Measurements from ENCODE around the gene PRDM11. TPM values are rescaled to one million over a fixed set of nuclear protein-coding genes. Genes with fewer than 3 reads are reported as not detected.
A peak's percentile ranks its signal among the peaks of the same experiment; 100 is the strongest.

Gene PRDM11
- total and polyA plus RNA-seq, 2 donors from 2014 or later: 2.9 to 22.5 TPM

DNA sequence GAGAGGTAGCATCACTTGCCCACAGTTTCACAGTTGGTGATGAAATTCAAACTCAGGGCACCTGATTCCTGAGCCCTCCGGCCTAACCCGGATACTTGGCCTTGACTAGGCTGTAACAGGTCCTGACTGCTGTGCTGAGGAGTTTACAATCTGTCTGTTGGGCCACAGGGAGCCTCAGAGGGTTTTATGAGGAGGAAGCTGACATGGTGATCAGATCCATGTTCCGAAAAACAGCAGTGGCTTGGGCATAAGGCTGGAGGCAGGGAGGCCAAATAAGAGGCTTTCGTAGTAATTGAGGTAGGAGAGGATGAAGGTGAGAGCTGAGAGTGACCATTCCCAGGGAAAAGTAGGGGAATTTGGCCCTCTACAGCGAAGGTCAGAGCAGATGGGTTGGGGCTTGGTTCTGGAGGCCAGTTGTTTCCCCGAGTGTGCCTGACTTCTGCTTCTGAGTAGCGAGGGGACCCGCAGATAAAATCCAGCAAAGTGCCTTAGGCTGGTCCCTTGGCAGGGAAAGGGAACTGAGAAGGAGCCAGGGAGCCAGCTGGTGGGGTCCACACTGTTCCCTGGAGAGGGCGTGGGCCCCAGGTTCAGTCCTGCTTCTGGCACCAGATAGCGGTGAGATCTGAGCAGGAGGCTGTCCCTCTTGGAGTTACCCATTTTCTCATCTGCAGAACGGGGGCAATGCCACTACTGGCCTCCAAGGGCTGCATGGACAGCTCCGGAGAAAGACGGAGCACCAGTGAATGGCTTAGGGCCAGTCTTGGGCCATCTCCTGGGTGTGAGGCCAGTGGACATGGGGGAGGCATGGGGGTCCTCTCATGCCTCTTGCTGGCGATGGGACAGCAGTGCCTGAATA is 6.5 kb downstream of the PRDM11 start:
- Histone ChIP-seq H3K4me3 (ENCODE audit: low read length in 3 of 3) (no peak overlapping the region), H3K27me3 (ENCODE audit: control insufficient read depth, insufficient read depth, low read length) (no peaks in the 10 kb centered on the region), H3K4me1 (ENCODE audit: control insufficient read depth in 2 of 3, insufficient read depth in 2 of 3, low read depth in 1 of 3, low read length in 3 of 3) (peaks cover 0 to 26% (median 16%) of the 10 kb centered on the region in 3 donors), H3K9ac (ENCODE audit: low read length in 3 of 3) (no peak overlapping the region), H3K36me3 (ENCODE audit: control insufficient read depth in 2 of 3, insufficient read depth in 3 of 3, low read length in 3 of 3) (no peaks in the 10 kb centered on the region), H3K9me3 (ENCODE audit: control insufficient read depth in 2 of 3, insufficient read depth in 1 of 3, low read length in 3 of 3) (no peaks in the 10 kb centered on the region), H3K27ac (ENCODE audit: low read depth in 2 of 2, low read length in 2 of 2) (no peak overlapping the region)
- intact Hi-C loops (cut with DNase I): no loop called here
- DNase-seq: peak in 1 of 5 donors; percentile 6
- no peak for FAIRE-seq
- TF ChIP-seq, protein P1, sequence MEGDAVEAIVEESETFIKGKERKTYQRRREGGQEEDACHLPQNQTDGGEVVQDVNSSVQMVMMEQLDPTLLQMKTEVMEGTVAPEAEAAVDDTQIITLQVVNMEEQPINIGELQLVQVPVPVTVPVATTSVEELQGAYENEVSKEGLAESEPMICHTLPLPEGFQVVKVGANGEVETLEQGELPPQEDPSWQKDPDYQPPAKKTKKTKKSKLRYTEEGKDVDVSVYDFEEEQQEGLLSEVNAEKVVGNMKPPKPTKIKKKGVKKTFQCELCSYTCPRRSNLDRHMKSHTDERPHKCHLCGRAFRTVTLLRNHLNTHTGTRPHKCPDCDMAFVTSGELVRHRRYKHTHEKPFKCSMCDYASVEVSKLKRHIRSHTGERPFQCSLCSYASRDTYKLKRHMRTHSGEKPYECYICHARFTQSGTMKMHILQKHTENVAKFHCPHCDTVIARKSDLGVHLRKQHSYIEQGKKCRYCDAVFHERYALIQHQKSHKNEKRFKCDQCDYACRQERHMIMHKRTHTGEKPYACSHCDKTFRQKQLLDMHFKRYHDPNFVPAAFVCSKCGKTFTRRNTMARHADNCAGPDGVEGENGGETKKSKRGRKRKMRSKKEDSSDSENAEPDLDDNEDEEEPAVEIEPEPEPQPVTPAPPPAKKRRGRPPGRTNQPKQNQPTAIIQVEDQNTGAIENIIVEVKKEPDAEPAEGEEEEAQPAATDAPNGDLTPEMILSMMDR (IDR thresholded peaks at IDR 0.05; ENCODE audit: borderline replicate concordance, extremely low read depth, insufficient read depth): no peak

DNA sequence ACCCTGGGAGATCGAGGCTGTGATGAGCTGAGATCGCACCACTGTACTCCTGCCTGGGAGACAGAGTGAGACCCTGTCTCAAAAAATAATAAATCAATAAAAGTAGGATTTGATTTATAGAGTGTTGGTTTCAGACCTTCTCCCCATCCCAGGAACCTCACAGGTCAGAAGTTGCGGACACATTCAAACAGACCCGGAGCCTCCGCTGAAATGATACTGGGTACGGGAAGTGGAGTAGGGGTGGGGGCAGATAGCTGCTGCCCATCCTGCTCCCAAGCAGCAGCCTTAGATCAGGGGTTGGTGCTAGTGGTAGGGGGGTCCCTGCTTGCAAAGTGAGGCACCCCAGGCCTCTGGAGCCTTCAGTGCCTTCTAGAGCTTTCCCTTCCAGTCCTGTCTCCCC is 7.8 kb downstream of the PRDM11 start:
- Histone ChIP-seq H3K27me3 (ENCODE audit: control insufficient read depth, insufficient read depth, low read length) (no peaks in the 10 kb centered on the region), H3K36me3 (ENCODE audit: control insufficient read depth in 2 of 3, insufficient read depth in 3 of 3, low read length in 3 of 3) (no peaks in the 10 kb centered on the region), H3K27ac (ENCODE audit: low read depth in 2 of 2, low read length in 2 of 2) (no peak overlapping the region), H3K4me3 (ENCODE audit: low read length in 3 of 3) (no peak overlapping the region), H3K9ac (ENCODE audit: low read length in 3 of 3) (no peak overlapping the region), H3K4me1 (ENCODE audit: control insufficient read depth in 2 of 3, insufficient read depth in 2 of 3, low read depth in 1 of 3, low read length in 3 of 3) (peaks cover 2 to 27% (median 15%) of the 10 kb centered on the region in 3 donors), H3K9me3 (ENCODE audit: control insufficient read depth in 2 of 3, insufficient read depth in 1 of 3, low read length in 3 of 3) (no peaks in the 10 kb centered on the region)
- DNase-seq (no peak), FAIRE-seq (no peak)
- intact Hi-C loops (cut with DNase I): no loop called here
- TF ChIP-seq, protein P1 (IDR thresholded peaks at IDR 0.05; ENCODE audit: borderline replicate concordance, extremely low read depth, insufficient read depth): no peak

DNA sequence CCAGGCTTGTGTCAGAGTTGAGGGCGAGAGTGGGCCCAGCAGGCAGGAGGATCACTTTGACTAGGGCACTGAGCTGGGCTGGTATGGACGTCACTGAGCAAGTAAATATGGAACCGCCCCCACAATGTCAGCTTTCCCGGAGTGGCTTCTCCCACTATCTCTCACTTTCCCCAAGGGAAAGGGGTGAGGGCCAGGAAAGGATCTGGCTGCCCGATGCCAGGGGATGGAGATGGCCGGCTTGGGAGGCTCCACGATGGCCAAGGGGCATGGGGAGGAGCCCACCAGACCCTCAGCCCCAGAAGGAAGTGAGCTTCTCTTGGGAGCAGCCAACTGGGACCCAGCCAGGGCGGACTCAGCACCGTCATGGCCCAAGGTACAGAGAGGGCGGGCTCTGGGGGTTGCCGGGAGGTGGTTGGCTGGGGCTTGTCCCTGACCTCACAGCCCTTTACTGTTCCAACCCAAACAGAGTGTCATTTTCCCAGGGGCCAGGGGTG is 8.7 kb downstream of the PRDM11 start:
- H3K36me3 ChIP-seq (ENCODE audit: control insufficient read depth in 2 of 3, insufficient read depth in 3 of 3, low read length in 3 of 3): no peaks in the 10 kb centered on the region
- no peak for FAIRE-seq
- H3K9me3 ChIP-seq (ENCODE audit: control insufficient read depth in 2 of 3, insufficient read depth in 1 of 3, low read length in 3 of 3): no peaks in the 10 kb centered on the region
- no peak overlapping the region for H3K9ac ChIP-seq (ENCODE audit: low read length in 3 of 3)
- no peak for DNase-seq
- no peak overlapping the region for H3K4me3 ChIP-seq (ENCODE audit: low read length in 3 of 3)
- H3K4me1 ChIP-seq (ENCODE audit: control insufficient read depth in 2 of 3, insufficient read depth in 2 of 3, low read depth in 1 of 3, low read length in 3 of 3): peaks cover 2 to 27% (median 15%) of the 10 kb centered on the region in 3 donors
- no peaks in the 10 kb centered on the region for H3K27me3 ChIP-seq (ENCODE audit: control insufficient read depth, insufficient read depth, low read length)
- H3K27ac ChIP-seq (ENCODE audit: low read depth in 2 of 2, low read length in 2 of 2): no peak overlapping the region
- TF ChIP-seq, protein P1 (IDR thresholded peaks at IDR 0.05; ENCODE audit: borderline replicate concordance, extremely low read depth, insufficient read depth): no peak
- intact Hi-C loops (cut with DNase I): no loop called here
